Spleen (tissue), 11 donors: ENCODE data around the gene NSUN3. TPM values are rescaled to one million over a fixed set of nuclear protein-coding genes. Genes with fewer than 3 reads are reported as not detected.

Experiments used
- DNase-seq: peaks from one replicate; pipeline ENCODE4 v3.0.0-alpha.2; 2020
- H3K27ac ChIP-seq, 8 donors: fragments of 200-600 bp; sonication (generic) in 7 of 8; 1 replicate in 4 of 8; 2 replicates in 4 of 8; pipeline versions ENCODE4 v1.5.0 to v1.8.0; 2016 to 2021; ENCODE audit warnings: inconsistent platforms in 4 of 8, mild to moderate bottlenecking in 4 of 8, moderate library complexity in 1 of 8
- H3K27me3 ChIP-seq, 7 donors: fragments of 200-600 bp; sonication (generic) in 6 of 7; replicated peaks in 1 of 7; 1 replicate in 4 of 7; 2 replicates in 3 of 7; pipeline versions ENCODE4 v1.5.0 to v1.8.0; 2016 to 2021; ENCODE audit warnings: inconsistent platforms in 3 of 7, mild to moderate bottlenecking in 1 of 7
- H3K36me3 ChIP-seq, 6 donors: fragments of 200-600 bp; sonication (generic) in 5 of 6; 1 replicate in 4 of 6; 2 replicates in 2 of 6; pipeline versions ENCODE4 v1.5.0 to v1.8.0; 2016 to 2021; ENCODE audit warnings: inconsistent platforms in 2 of 6
- H3K4me1 ChIP-seq, 6 donors: fragments of 200-600 bp; sonication (generic) in 5 of 6; 1 replicate in 3 of 6; 2 replicates in 3 of 6; pipeline versions ENCODE4 v1.5.0 to v1.8.0; 2016 to 2021; ENCODE audit warnings: inconsistent platforms in 3 of 6
- H3K4me3 ChIP-seq, 8 donors: fragments of 200-600 bp; sonication (generic) in 7 of 8; 1 replicate in 4 of 8; 2 replicates in 4 of 8; pipeline versions ENCODE4 v1.5.0 to v1.8.0; 2016 to 2021; ENCODE audit warnings: inconsistent platforms in 4 of 8, mild to moderate bottlenecking in 4 of 8, moderate library complexity in 2 of 8
- H3K9me3 ChIP-seq, 8 donors: fragments of 200-600 bp; sonication (generic) in 7 of 8; 1 replicate in 4 of 8; 2 replicates in 4 of 8; pipeline versions ENCODE4 v1.5.0 to v1.8.0; 2016 to 2021; ENCODE audit warnings: inconsistent platforms in 4 of 8
- POLR2A ChIP-seq, 3 donors: fragments of 450-650 bp; IDR thresholded peaks; one replicate each; pipeline ENCODE4 v1.5.1; 2017; ENCODE audit warnings: antibody characterized with exemption in 3 of 3, mild to moderate bottlenecking in 1 of 3
- POLR2AphosphoS5 ChIP-seq, 3 donors: sonication (generic); formaldehyde crosslinking; IDR thresholded peaks; one replicate each; pipeline ENCODE4 v1.5.1; 2017; ENCODE audit warnings: antibody characterized with exemption in 3 of 3
- WGBS, 5 donors: extraction: QIAGEN DNeasy Blood & Tissue Kit in 3 of 5; methylation state at CpG; one replicate each; pipeline versions ENCODE4 v1.1.5 to v1.1.7; 2013 to 2018; 5-methylcytosine and 5-hydroxymethylcytosine counted together
- intact Hi-C: fragments of 100-400 bp; cut with DNase I; formaldehyde crosslinking; loops from one replicate; pipeline ENCODE4 v1.15.0; 2023; ENCODE audit warnings: low total_unique reads
- polyA plus RNA-seq, 3 donors: library from polyadenylated mRNA; stranded (reverse); fragments of 200-250 nt; gene quantifications; one replicate each; pipeline ENCODE4 v1.2.1, GENCODE V29; 2013
- total RNA-seq, 7 donors: library from RNA; depleted of rRNA in 3 of 7; stranded (reverse); fragments of >200 nt in 3 of 7; fragmentation: NEBNext Ultra II Directional in 4 of 7; extraction: Animal tissue kit (Norgen Biotek cat#: 25700) in 4 of 7; gene quantifications; one replicate each; pipeline versions ENCODE4 v1.1.0 to v1.2.1, GENCODE V29; 2016 to 2021
- TF ChIP-seq, protein P1 (sequence below), 11 experiments: fragments of 200-600 bp in 7 of 11; fragments of 450-650 bp in 4 of 11; sonication (generic) in 4 of 11; IDR thresholded peaks in 8 of 11; conservative IDR thresholded peaks in 3 of 11; 1 replicate in 7 of 11; 2 replicates in 4 of 11; pipeline versions ENCODE4 v1.4.0 to v1.8.0; 2016 to 2021; ENCODE audit warnings: antibody characterized with exemption in 11 of 11, inconsistent platforms in 4 of 11, mild to moderate bottlenecking in 1 of 11
- donor health status: healthy with polysubstance abuse.
- donor health status: DM: no; HTN: no; CAD: no; lungs with moderate emphysema.
- donor health status: DM: no; HTN: no; CAD: no.
- donor health status: Bipolar disorder and iron deficiency.
- donor health status: healthy.
- donor health status: DM: no; HTN: no; CAD: no.
- donor health status: DM: yes; HTN: yes; CAD: no.

NSUN3 gene
- total and polyA plus RNA-seq, 10 donors, result 3.0 to 28.5 (median 21.0) TPM

GRCh38 chr3:94136133-94136532, 73.3 kb downstream of the NSUN3 start:
- Histone ChIP-seq H3K36me3 (no peaks in the 10 kb centered on the region), H3K27me3 (no peaks in the 10 kb centered on the region), H3K4me1 (no peaks in the 10 kb centered on the region), H3K27ac (no peak overlapping the region), H3K9me3 (no peaks in the 10 kb centered on the region), H3K4me3 (no peak overlapping the region)
- intact Hi-C loops, result no loop called here
- TF ChIP-seq, protein P1, sequence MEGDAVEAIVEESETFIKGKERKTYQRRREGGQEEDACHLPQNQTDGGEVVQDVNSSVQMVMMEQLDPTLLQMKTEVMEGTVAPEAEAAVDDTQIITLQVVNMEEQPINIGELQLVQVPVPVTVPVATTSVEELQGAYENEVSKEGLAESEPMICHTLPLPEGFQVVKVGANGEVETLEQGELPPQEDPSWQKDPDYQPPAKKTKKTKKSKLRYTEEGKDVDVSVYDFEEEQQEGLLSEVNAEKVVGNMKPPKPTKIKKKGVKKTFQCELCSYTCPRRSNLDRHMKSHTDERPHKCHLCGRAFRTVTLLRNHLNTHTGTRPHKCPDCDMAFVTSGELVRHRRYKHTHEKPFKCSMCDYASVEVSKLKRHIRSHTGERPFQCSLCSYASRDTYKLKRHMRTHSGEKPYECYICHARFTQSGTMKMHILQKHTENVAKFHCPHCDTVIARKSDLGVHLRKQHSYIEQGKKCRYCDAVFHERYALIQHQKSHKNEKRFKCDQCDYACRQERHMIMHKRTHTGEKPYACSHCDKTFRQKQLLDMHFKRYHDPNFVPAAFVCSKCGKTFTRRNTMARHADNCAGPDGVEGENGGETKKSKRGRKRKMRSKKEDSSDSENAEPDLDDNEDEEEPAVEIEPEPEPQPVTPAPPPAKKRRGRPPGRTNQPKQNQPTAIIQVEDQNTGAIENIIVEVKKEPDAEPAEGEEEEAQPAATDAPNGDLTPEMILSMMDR (IDR thresholded peaks at IDR 0.05 in 8 of 11, conservative IDR thresholded peaks at IDR 0.05 in 3 of 11), result no peak
- TF ChIP-seq POLR2AphosphoS5 (IDR thresholded peaks at IDR 0.05) (no peak), POLR2A (IDR thresholded peaks at IDR 0.05) (no peak)
- 65 to 81% (median 76%) methylated on average over 1 of the region's 1 CpG for WGBS, 5 donors
- DNase-seq, result no peak

- no peak for DNase-seq
- TF ChIP-seq, protein P1 (IDR thresholded peaks at IDR 0.05 in 8 of 11, conservative IDR thresholded peaks at IDR 0.05 in 3 of 11), result no peak
- TF ChIP-seq POLR2AphosphoS5 (IDR thresholded peaks at IDR 0.05) (no peak), POLR2A (IDR thresholded peaks at IDR 0.05) (no peak)
- intact Hi-C loops, result no loop called here
- Histone ChIP-seq H3K27ac (no peak overlapping the region), H3K4me1 (no peaks in the 10 kb centered on the region), H3K36me3 (no peaks in the 10 kb centered on the region), H3K9me3 (no peaks in the 10 kb centered on the region), H3K4me3 (no peak overlapping the region), H3K27me3 (no peaks in the 10 kb centered on the region)
- WGBS, 5 donors, result 66 to 86% (median 83%) methylated on average over 6 of the region's 6 CpGs
Observed at GRCh38 chr3:94137377-94137776, 74.5 kb downstream of the NSUN3 start.

- intact Hi-C loops, result no loop called here
- H3K4me3 ChIP-seq, result no peak overlapping the region
- no peaks in the 10 kb centered on the region for H3K9me3 ChIP-seq
- H3K36me3 ChIP-seq, result no peaks in the 10 kb centered on the region
- TF ChIP-seq POLR2AphosphoS5 (IDR thresholded peaks at IDR 0.05) (no peak), POLR2A (IDR thresholded peaks at IDR 0.05) (no peak)
- TF ChIP-seq, protein P1 (IDR thresholded peaks at IDR 0.05 in 8 of 11, conservative IDR thresholded peaks at IDR 0.05 in 3 of 11), result no peak
- peaks cover 0 to 9% (median 0%) of the 10 kb centered on the region in 7 donors for H3K27me3 ChIP-seq
- WGBS, 5 donors, result 88 to 91% (median 89%) methylated on average over 4 of the region's 4 CpGs
- no peak for DNase-seq
- no peaks in the 10 kb centered on the region for H3K4me1 ChIP-seq
- no peak overlapping the region for H3K27ac ChIP-seq
Observed at GRCh38 chr3:94146455-94146854, 83.6 kb downstream of the NSUN3 start.

GRCh38 chr3:94147012-94147411, 84.2 kb downstream of the NSUN3 start:
- no peak overlapping the region for H3K27ac ChIP-seq
- H3K27me3 ChIP-seq, result peaks cover 0 to 9% (median 0%) of the 10 kb centered on the region in 7 donors
- TF ChIP-seq POLR2A (IDR thresholded peaks at IDR 0.05) (no peak), POLR2AphosphoS5 (IDR thresholded peaks at IDR 0.05) (no peak)
- TF ChIP-seq, protein P1 (IDR thresholded peaks at IDR 0.05 in 8 of 11, conservative IDR thresholded peaks at IDR 0.05 in 3 of 11), result no peak
- no peak for DNase-seq
- H3K4me1 ChIP-seq, result no peaks in the 10 kb centered on the region
- H3K9me3 ChIP-seq, result no peaks in the 10 kb centered on the region
- no peaks in the 10 kb centered on the region for H3K36me3 ChIP-seq
- 67 to 84% (median 74%) methylated on average over 3 of the region's 3 CpGs for WGBS, 5 donors
- intact Hi-C loops, result no loop called here
- no peak overlapping the region for H3K4me3 ChIP-seq
